ENCODE data around the gene C19orf85.

- TF ChIP-seq TAF1 (IDR thresholded peaks at IDR 0.05; ENCODE audit: borderline replicate concordance, low read depth, low read length) (no peak), CTCF (IDR thresholded peaks at IDR 0.05) (no peak), MXI1 (IDR thresholded peaks at IDR 0.05; ENCODE audit: low read depth, low read length) (no peak), RAD21 (IDR thresholded peaks at IDR 0.05; ENCODE audit: low read length) (no peak), MAX (IDR thresholded peaks at IDR 0.05; ENCODE audit: low read depth) (no peak), RFX5 (IDR thresholded peaks at IDR 0.05; ENCODE audit: low read length) (no peak), EZH2phosphoT487 (IDR thresholded peaks at IDR 0.05; ENCODE audit: borderline replicate concordance, low read depth) (no peak)
Observed at GRCh38 chr19:55460670-55461258, 3.8 kb downstream of the C19orf85 start.

Measured in SK-N-SH (cell line).